ENCODE results near the gene SIT1. TPM values are rescaled to one million over a fixed set of nuclear protein-coding genes. Genes with fewer than 3 reads are reported as not detected.

Gene SIT1
- total RNA-seq, 1 donor from 2014 or later, result not detected

DNA sequence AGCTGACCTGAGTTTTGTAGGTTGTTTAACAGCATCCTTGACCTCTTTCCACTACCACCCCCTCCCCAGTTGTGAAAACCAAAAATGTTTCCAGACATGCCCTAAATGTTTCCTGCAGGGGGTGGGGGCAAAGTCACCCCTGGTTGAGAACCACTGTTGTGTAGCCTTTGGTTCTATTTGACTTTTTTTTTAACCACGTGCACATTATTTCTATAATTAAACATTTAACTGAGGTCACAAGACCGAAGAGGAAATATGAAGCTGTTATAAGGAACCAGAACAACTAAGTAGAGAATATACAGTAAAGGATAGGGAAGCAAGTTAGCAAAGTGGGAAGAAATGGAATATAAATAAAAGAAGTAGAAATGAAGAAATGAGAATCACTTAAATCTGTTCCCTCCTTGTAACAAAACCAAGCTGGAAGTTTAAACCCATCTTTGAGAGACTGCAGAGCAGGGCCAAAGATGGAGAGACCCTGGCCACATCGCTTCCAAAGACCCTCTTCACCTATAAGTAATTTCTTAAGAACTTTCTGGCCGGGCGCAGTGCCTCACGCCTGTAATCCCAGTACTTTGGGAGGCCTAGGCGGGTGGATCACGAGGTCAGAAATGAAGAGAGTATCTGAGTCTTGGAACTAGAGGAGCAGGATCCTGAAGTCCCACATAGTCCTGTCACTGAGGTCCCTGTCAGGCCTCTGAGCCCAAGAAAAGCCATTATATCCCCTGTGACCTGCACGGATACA, 14.4 kb downstream of the SIT1 start:
- H3K4me3 ChIP-seq, result no peak overlapping the region

DNA sequence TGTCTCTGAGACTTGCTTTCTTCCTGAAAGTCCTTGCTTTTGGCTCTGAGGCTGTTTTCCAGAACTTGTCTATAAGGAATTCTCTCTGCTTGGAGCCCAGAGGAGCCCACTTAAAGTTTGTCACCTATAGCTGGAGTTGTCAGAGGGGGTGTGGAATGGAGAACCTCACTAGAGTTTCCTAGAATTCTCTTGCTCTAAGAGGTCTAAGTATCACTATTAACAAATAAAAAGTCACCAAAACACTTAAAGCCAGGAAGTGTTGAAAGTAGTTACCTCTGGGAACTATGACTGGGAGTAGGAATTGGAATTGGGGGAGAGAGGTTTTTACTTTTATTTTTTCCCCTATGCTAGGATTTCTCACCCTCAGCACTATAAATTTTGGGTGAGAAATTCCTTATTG, 15.0 kb downstream of the SIT1 start:
- Histone ChIP-seq H3K9me3 (no peaks in the 10 kb centered on the region), H3K4me1 (no peaks in the 10 kb centered on the region), H3K27me3 (no peaks in the 10 kb centered on the region), H3K36me3 (no peaks in the 10 kb centered on the region), H3K27ac (peak overlapping the region in 1 of 2 donors; percentile 27), H3K4me3 (no peak overlapping the region)
- intact Hi-C loops (cut with DNase I), result no loop called here
- TF ChIP-seq, protein P1, sequence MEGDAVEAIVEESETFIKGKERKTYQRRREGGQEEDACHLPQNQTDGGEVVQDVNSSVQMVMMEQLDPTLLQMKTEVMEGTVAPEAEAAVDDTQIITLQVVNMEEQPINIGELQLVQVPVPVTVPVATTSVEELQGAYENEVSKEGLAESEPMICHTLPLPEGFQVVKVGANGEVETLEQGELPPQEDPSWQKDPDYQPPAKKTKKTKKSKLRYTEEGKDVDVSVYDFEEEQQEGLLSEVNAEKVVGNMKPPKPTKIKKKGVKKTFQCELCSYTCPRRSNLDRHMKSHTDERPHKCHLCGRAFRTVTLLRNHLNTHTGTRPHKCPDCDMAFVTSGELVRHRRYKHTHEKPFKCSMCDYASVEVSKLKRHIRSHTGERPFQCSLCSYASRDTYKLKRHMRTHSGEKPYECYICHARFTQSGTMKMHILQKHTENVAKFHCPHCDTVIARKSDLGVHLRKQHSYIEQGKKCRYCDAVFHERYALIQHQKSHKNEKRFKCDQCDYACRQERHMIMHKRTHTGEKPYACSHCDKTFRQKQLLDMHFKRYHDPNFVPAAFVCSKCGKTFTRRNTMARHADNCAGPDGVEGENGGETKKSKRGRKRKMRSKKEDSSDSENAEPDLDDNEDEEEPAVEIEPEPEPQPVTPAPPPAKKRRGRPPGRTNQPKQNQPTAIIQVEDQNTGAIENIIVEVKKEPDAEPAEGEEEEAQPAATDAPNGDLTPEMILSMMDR (IDR thresholded peaks at IDR 0.05), result no peak
- no peak for DNase-seq (ENCODE audit: low spot score in 2 of 2)

More for the DNA sequence above, 14.4 kb downstream of the SIT1 start:
- H3K4me1 ChIP-seq, result no peaks in the 10 kb centered on the region
- peak overlapping the region in 1 of 2 donors; percentile 27 for H3K27ac ChIP-seq
- intact Hi-C loops (cut with DNase I), result no loop called here
- DNase-seq (ENCODE audit: low spot score in 2 of 2), result no peak
- no peaks in the 10 kb centered on the region for H3K36me3 ChIP-seq
- TF ChIP-seq, protein P1 (IDR thresholded peaks at IDR 0.05), result no peak
- H3K27me3 ChIP-seq, result no peaks in the 10 kb centered on the region
- H3K9me3 ChIP-seq, result no peaks in the 10 kb centered on the region

DNA sequence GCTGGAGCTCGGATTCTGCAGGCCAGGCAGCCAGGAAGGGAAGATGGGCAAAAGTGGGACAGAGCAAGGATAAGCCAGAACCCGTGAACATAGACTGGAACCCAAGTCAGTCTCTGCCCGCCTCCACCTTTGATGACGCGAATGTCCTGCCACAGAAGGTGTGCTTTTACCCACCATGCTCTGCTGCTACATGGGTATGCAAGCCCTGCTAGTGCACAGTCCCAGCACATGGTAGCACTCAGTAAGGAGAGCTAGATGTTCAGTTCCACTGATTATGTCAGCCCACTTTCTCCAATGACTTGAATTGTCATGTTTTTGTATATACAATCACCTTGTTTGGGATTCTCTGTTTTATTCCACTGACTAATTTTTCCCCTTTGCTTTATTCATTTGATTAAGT, 21.1 kb downstream of the SIT1 start:
- intact Hi-C loops (cut with DNase I), result no loop called here
- TF ChIP-seq, protein P1 (IDR thresholded peaks at IDR 0.05), result no peak
- H3K36me3 ChIP-seq, result no peaks in the 10 kb centered on the region
- H3K4me3 ChIP-seq, result no peak overlapping the region
- no peak overlapping the region for H3K27ac ChIP-seq
- DNase-seq (ENCODE audit: low spot score in 2 of 2), result no peak
- no peaks in the 10 kb centered on the region for H3K4me1 ChIP-seq
- H3K9me3 ChIP-seq, result no peaks in the 10 kb centered on the region
- no peaks in the 10 kb centered on the region for H3K27me3 ChIP-seq

DNA sequence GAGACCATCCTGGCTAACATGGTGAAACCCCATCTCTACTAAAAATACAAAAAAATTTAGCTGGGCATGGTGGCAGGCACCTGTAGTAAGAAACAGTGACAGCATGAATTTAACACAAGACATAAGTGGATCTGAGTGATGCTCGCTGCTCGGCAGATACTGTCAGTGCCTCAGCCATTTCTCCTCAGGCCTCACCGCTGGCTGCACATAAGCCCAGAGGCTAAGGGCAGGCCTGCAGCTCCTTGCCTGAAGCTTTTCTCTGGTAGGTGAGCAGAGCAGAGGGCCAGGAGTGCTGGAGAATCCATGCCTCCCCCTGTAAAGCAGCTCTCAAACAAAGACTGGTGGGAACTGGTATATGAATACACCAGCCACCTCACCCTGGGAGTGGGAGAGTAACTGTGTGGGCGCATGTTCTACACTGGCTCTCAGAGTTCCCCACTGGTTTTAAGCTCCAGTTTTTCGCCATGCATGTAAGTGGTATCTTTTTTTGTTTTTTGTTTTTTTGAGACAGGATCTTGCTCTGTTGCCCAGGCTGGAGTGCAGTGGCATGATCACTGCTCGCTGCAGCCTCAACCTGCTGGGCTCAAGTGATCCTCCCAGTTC, 22.2 kb downstream of the SIT1 start:
- TF ChIP-seq, protein P1 (IDR thresholded peaks at IDR 0.05), result no peak
- no peak overlapping the region for H3K4me3 ChIP-seq
- no peaks in the 10 kb centered on the region for H3K27me3 ChIP-seq
- no peak for DNase-seq (ENCODE audit: low spot score in 2 of 2)
- H3K36me3 ChIP-seq, result no peaks in the 10 kb centered on the region
- H3K9me3 ChIP-seq, result no peaks in the 10 kb centered on the region
- no peaks in the 10 kb centered on the region for H3K4me1 ChIP-seq
- intact Hi-C loops (cut with DNase I), result no loop called here
- no peak overlapping the region for H3K27ac ChIP-seq

DNA sequence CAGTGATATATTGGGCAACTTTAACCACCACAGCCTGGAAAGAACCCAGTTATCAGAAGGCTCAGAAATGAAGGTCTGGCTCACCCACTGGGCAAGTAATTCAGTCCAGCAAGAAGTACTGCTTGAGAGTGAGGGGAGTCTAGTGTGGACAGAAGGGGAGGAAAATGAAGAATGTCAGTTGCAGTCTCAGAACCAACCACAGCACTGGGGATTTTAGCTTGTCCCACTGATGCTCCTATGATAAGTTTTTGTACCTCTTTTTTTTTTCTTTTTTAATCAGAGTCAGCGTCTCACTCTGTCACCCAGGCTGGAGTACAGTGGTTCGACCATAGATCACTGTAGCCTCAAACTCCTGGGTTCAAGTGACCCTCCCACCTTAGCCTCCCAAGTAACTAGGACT, 23.2 kb downstream of the SIT1 start:
- Histone ChIP-seq H3K4me1 (no peaks in the 10 kb centered on the region), H3K4me3 (no peak overlapping the region), H3K27me3 (no peaks in the 10 kb centered on the region), H3K27ac (no peak overlapping the region), H3K9me3 (no peaks in the 10 kb centered on the region), H3K36me3 (no peaks in the 10 kb centered on the region)
- DNase-seq (ENCODE audit: low spot score in 2 of 2), result no peak
- intact Hi-C loops (cut with DNase I), result no loop called here
- TF ChIP-seq, protein P1 (IDR thresholded peaks at IDR 0.05), result no peak

Measured in ascending aorta (tissue), 2 donors.